Caco-2 (cell line): ENCODE data around the gene RNF144B. TPM values are rescaled to one million over a fixed set of nuclear protein-coding genes. Genes with fewer than 3 reads are reported as not detected.
"Not testable (repeated sequence)": the region's sequence is repeated elsewhere in the genome, so short reads cannot be mapped to it uniquely, and the experiment has no call there.

Experiments used
- BruUV-seq: library from RNA; stranded (reverse); fragments of 400-500 nt; replicated peaks from 2 replicates; lab custom pipeline; 2021; lab: Mats Ljungman, UMichigan
- CTCF ChIA-PET: fragments of 300-600 bp; sonication (Branson Sonifier 250); formaldehyde crosslinking; loops from one replicate; lab custom pipeline; 2022; ENCODE audit warnings: antibody characterized with exemption; lab: Charles Lee
- POLR2A ChIA-PET: fragments of 300-600 bp; sonication (Branson Sonifier 250); formaldehyde crosslinking; loops from one replicate; lab custom pipeline; 2022; ENCODE audit warnings: antibody characterized with exemption; lab: Charles Lee
- DNase-seq, 2 experiments: peaks; one replicate each; pipeline versions ENCODE4 v3.0.0 to v3.0.0-alpha.2; 2020 to 2022
- H3K27me3 ChIP-seq: replicated peaks from 2 replicates; pipeline ENCODE4 v1.6.0; 2011; ENCODE audit warnings: low read length; ENCODE audit not compliant: control insufficient read depth, insufficient read depth
- H3K36me3 ChIP-seq: 2 replicates; pipeline ENCODE4 v1.5.1; 2011; ENCODE audit warnings: low read length; ENCODE audit not compliant: control insufficient read depth, insufficient read depth
- H3K4me1 ChIP-seq: fragments of 250-450 bp; sonication (Bioruptor Pico); 2 replicates; pipeline ENCODE4 v1.5.1; 2020; ENCODE audit warnings: mild to moderate bottlenecking
- H3K4me3 ChIP-seq: 2 replicates; pipeline ENCODE4 v1.5.1; 2011; ENCODE audit warnings: low read depth, mild to moderate bottlenecking, control low read depth, low read length
- H3K9me3 ChIP-seq: fragments of 250-450 bp; sonication (Bioruptor Pico); 2 replicates; pipeline ENCODE4 v1.5.1; 2020; ENCODE audit warnings: mild to moderate bottlenecking, moderate library complexity
- H3K27ac Mint-ChIP-seq: one replicate; pipeline ENCODE4 v1.8.0; 2022; ENCODE audit warnings: mixed read lengths; ENCODE audit not compliant: unreplicated experiment
- H3K27me3 Mint-ChIP-seq: one replicate; pipeline ENCODE4 v1.8.0; 2022; ENCODE audit warnings: mixed read lengths; ENCODE audit not compliant: insufficient read depth, unreplicated experiment
- H3K36me3 Mint-ChIP-seq: one replicate; pipeline ENCODE4 v1.8.0; 2022; ENCODE audit warnings: mild to moderate bottlenecking, mixed read lengths; ENCODE audit not compliant: insufficient read depth, unreplicated experiment
- H3K4me1 Mint-ChIP-seq: one replicate; pipeline ENCODE4 v1.8.0; 2022; ENCODE audit warnings: low read depth, mixed read lengths; ENCODE audit not compliant: unreplicated experiment
- H3K4me3 Mint-ChIP-seq: one replicate; pipeline ENCODE4 v1.8.0; 2022; ENCODE audit warnings: mild to moderate bottlenecking, moderate library complexity, mixed read lengths; ENCODE audit not compliant: unreplicated experiment
- H3K9me3 Mint-ChIP-seq: one replicate; pipeline ENCODE4 v1.8.0; 2022; ENCODE audit warnings: mixed read lengths; ENCODE audit not compliant: unreplicated experiment
- CTCF ChIP-seq, 2 experiments: fragments of 200-600 bp in 1 of 2; IDR thresholded peaks; 1 replicate in 1 of 2; 2 replicates in 1 of 2; pipeline versions ENCODE4 v1.5.1 to v1.8.0; 2011 to 2022; ENCODE audit warnings: antibody characterized with exemption in 1 of 2, control low read depth in 1 of 2, inconsistent platforms in 1 of 2, low read depth in 1 of 2, low read length in 1 of 2, mild to moderate bottlenecking in 1 of 2, moderate library complexity in 1 of 2; ENCODE audit not compliant: insufficient read depth in 1 of 2, severe bottlenecking in 1 of 2, unreplicated experiment in 1 of 2
- intact Hi-C: fragments of 100-400 bp; cut with micrococcal nuclease; formaldehyde crosslinking; loops from one replicate; pipeline ENCODE4 v1.10.0; 2022; ENCODE audit not compliant: unreplicated experiment
- total RNA-seq: library from RNA; stranded (reverse); gene quantifications from 2 replicates; pipeline ENCODE4 v1.2.3, GENCODE V29; 2022

Gene RNF144B
- total RNA-seq, 1 experiment from 2014 or later, result 0.39 TPM

- Mint-ChIP-seq H3K27me3 (peaks cover 16% of the 10 kb centered on the region), H3K4me1 (no peaks in the 10 kb centered on the region), H3K27ac (no peak overlapping the region), H3K4me3 (no peak overlapping the region), H3K36me3 (no peaks in the 10 kb centered on the region), H3K9me3 (peaks cover 10% of the 10 kb centered on the region)
- Histone ChIP-seq H3K27me3 (no peaks in the 10 kb centered on the region), H3K4me3 (no peak overlapping the region), H3K4me1 (no peaks in the 10 kb centered on the region), H3K9me3 (no peaks in the 10 kb centered on the region), H3K36me3 (no peaks in the 10 kb centered on the region)
- no peak for DNase-seq
- ChIA-PET CTCF (no interaction called here), POLR2A (no interaction called here)
- no peak for TF ChIP-seq CTCF (IDR thresholded peaks at IDR 0.05; ENCODE audit: insufficient read depth in 1 of 2, low read depth in 1 of 2, low read length in 1 of 2, severe bottlenecking in 1 of 2, unreplicated experiment in 1 of 2)
- BruUV-seq, result no TSS peak
- intact Hi-C loops, result no loop called here
These were observed 27.0 kb upstream of the RNF144B start for GRCh38 chr6:18360188-18360587.

- POLR2A ChIA-PET, result no interaction called here
- no peak overlapping the region for H3K4me3 ChIP-seq
- TF ChIP-seq CTCF (IDR thresholded peaks at IDR 0.05; ENCODE audit: insufficient read depth in 1 of 2, low read depth in 1 of 2, low read length in 1 of 2, severe bottlenecking in 1 of 2, unreplicated experiment in 1 of 2), result no peak
- no peaks in the 10 kb centered on the region for H3K9me3 ChIP-seq
- intact Hi-C loops, result no loop called here
- H3K4me3 Mint-ChIP-seq, result no peak overlapping the region
- H3K9me3 Mint-ChIP-seq, result peaks cover 10% of the 10 kb centered on the region
- H3K4me1 ChIP-seq, result no peaks in the 10 kb centered on the region
- peaks cover 12% of the 10 kb centered on the region for H3K27me3 Mint-ChIP-seq
- CTCF ChIA-PET, result no interaction called here
- H3K36me3 ChIP-seq, result no peaks in the 10 kb centered on the region
- no peaks in the 10 kb centered on the region for H3K36me3 Mint-ChIP-seq
- no peaks in the 10 kb centered on the region for H3K27me3 ChIP-seq
- no peak overlapping the region for H3K27ac Mint-ChIP-seq
- no TSS peak for BruUV-seq
- DNase-seq, result no peak
- H3K4me1 Mint-ChIP-seq, result no peaks in the 10 kb centered on the region
These were observed 25.0 kb upstream of the RNF144B start for GRCh38 chr6:18362058-18362561.

DNA sequence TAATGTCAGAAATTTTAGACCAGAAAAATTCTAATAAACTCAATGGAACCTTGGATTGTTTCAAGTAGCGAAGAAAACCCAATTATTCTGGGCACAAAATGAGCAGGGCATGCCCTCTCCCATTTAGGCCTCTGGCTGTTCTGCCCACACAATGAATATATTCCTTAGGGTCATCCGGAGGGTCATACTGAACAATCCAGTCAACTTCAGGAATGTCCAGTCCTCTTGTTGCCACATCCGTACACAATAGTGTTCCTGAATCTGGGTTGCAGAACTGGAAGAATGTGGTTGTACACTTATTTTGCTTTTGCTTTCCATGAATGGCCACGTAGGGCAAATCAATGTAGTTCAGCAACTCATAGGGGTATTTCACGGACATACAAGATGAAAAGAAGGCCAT lies 23.4 kb upstream of the RNF144B start:
- TF ChIP-seq CTCF (IDR thresholded peaks at IDR 0.05; ENCODE audit: insufficient read depth in 1 of 2, low read depth in 1 of 2, low read length in 1 of 2, severe bottlenecking in 1 of 2, unreplicated experiment in 1 of 2), result no peak
- intact Hi-C loops, result no loop called here
- H3K27me3 Mint-ChIP-seq, result peaks cover 8% of the 10 kb centered on the region
- no peak overlapping the region for H3K27ac Mint-ChIP-seq
- Histone ChIP-seq H3K27me3 (no peaks in the 10 kb centered on the region), H3K36me3 (no peaks in the 10 kb centered on the region), H3K4me3 (no peak overlapping the region), H3K9me3 (no peaks in the 10 kb centered on the region), H3K4me1 (no peaks in the 10 kb centered on the region)
- ChIA-PET POLR2A (no interaction called here), CTCF (no interaction called here)
- no TSS peak for BruUV-seq
- H3K4me3 Mint-ChIP-seq, result no peak overlapping the region
- H3K4me1 Mint-ChIP-seq, result no peaks in the 10 kb centered on the region
- H3K36me3 Mint-ChIP-seq, result no peaks in the 10 kb centered on the region
- DNase-seq, result no peak
- peaks cover under 1% of the 10 kb centered on the region for H3K9me3 Mint-ChIP-seq

DNA sequence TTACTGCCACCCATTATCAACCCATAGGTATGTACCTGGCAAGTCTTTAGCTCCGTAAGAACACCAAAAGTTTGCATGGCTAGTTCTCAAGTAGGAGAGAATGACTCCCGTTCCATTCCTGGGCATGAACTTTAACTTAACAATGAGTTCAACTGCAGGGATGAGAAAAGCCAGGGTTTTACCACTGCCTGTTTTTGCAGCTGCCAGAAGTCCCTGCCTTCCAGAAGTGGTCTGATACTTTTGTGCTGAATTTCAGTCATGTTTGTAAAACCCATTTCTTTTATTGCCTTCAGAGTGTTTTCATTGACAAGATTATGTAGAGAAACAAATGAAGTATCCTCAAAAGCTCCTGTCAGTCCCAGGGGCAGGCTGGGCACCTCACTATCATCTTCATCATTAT lies 22.6 kb upstream of the RNF144B start:
- H3K36me3 Mint-ChIP-seq, POLR2A ChIA-PET, H3K36me3 ChIP-seq, intact Hi-C loops, H3K4me3 Mint-ChIP-seq, H3K4me1 Mint-ChIP-seq, DNase-seq, H3K27me3 Mint-ChIP-seq, H3K27me3 ChIP-seq, H3K4me3 ChIP-seq, H3K9me3 ChIP-seq, H3K27ac Mint-ChIP-seq, H3K9me3 Mint-ChIP-seq, BruUV-seq, H3K4me1 ChIP-seq, CTCF ChIA-PET: not testable (repeated sequence)
